ENCODE results near the gene DTNBP1.

The DTNBP1 gene

GRCh38 chr6:15496345-15497131 lies 166.3 kb downstream of the DTNBP1 start:
- H3K4me3 ChIP-seq (ENCODE audit: low read length): no peak overlapping the region
- peaks cover 7% of the 10 kb centered on the region for H3K36me3 ChIP-seq (ENCODE audit: control insufficient read depth, insufficient read depth, low read length)
- no peak overlapping the region for H3K9ac ChIP-seq (ENCODE audit: low read length)
- no peaks in the 10 kb centered on the region for H3K27me3 ChIP-seq (ENCODE audit: control insufficient read depth, insufficient read depth, low read length)
- H3K4me1 ChIP-seq (ENCODE audit: control insufficient read depth, insufficient read depth, low read length): no peaks in the 10 kb centered on the region
- no peaks in the 10 kb centered on the region for H3K9me3 ChIP-seq (ENCODE audit: control insufficient read depth, low read length)

DNA sequence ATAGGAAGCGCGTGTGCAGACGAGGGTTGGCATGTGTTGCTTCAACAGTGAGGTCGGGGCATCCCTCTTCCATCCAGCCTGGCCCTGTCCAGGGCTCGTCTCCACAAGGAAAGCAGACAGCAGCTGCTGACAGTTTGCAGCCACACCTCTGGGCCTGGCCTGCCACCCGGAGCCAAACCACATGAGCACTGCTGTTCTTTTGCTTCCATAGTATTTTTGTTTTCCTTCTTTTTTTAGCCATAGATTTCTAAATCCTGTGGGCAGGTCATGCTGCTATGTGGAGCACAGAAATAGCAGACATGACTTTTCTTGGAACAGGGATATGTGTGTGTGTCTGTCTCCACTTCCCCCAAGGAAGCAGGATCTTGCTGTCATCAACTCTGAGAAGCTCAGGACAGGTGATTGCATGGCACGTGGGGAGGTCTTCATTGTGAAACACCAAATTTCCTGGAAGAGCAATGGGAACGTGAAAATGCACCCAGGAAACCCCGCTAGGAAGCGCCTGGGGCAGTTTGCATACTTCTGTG lies 167.4 kb downstream of the DTNBP1 start:
- H3K4me3 ChIP-seq (ENCODE audit: low read length): no peak overlapping the region
- no peak overlapping the region for H3K9ac ChIP-seq (ENCODE audit: low read length)
- H3K4me1 ChIP-seq (ENCODE audit: control insufficient read depth, insufficient read depth, low read length): peaks cover 5% of the 10 kb centered on the region
- H3K36me3 ChIP-seq (ENCODE audit: control insufficient read depth, insufficient read depth, low read length): no peaks in the 10 kb centered on the region
- H3K27me3 ChIP-seq (ENCODE audit: control insufficient read depth, insufficient read depth, low read length): no peaks in the 10 kb centered on the region
- H3K9me3 ChIP-seq (ENCODE audit: control insufficient read depth, low read length): no peaks in the 10 kb centered on the region

DNA sequence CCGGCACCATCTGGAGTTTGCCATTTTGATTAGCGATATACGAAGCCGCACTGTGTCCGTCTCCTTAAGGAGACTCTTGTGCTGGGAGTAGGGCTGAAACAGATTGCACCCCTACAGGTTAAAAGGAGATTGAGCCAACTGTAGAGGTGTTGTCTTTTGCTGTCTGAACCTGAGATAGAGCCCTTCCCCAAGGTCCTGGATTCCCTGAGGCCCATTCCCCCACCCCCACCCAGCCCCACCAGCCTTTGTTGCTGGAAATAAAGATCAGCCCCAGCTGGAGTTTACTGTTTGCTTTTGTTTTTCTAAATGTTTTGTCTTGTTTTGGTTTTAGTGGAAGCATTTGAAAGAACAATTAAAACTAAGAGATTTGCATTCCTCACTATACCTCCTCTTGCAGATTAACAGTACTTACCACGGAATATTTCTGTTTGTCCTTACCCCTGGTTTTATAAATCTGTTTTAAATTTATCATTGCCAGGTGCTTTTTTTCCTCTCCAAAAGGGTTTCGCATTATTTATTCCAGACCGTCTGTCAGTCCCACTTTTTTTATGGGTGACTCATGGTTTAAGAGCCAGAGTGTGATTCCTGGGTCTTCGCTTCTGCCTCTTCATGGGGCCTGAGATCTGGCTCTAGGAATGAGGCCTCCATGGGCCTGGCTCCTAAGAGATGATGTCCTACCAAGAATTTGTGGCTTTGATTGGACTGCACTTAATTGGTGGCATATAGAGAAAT lies 169.2 kb downstream of the DTNBP1 start:
- Histone ChIP-seq H3K4me3 (ENCODE audit: low read length) (no peak overlapping the region), H3K4me1 (ENCODE audit: control insufficient read depth, insufficient read depth, low read length) (peaks cover 5% of the 10 kb centered on the region), H3K27me3 (ENCODE audit: control insufficient read depth, insufficient read depth, low read length) (no peaks in the 10 kb centered on the region), H3K9ac (ENCODE audit: low read length) (no peak overlapping the region), H3K9me3 (ENCODE audit: control insufficient read depth, low read length) (no peaks in the 10 kb centered on the region), H3K36me3 (ENCODE audit: control insufficient read depth, insufficient read depth, low read length) (no peaks in the 10 kb centered on the region)

DNA sequence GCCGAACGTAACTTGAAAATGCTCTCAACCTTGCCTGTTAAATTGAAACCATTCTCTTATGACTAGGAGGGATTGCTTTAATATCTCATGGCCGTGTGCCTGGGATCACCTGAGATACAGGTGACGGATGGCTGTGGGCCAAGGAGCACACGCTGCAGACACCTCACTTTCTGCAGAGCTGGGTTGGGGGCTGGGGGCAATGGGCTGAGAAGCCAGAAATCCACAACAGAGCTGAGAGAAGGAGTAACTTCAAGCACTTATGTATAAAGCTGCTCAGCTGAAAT lies 170.9 kb downstream of the DTNBP1 start:
- no peaks in the 10 kb centered on the region for H3K36me3 ChIP-seq (ENCODE audit: control insufficient read depth, insufficient read depth, low read length)
- H3K9me3 ChIP-seq (ENCODE audit: control insufficient read depth, low read length): no peaks in the 10 kb centered on the region
- H3K27me3 ChIP-seq (ENCODE audit: control insufficient read depth, insufficient read depth, low read length): no peaks in the 10 kb centered on the region
- H3K9ac ChIP-seq (ENCODE audit: low read length): no peak overlapping the region
- peaks cover 5% of the 10 kb centered on the region for H3K4me1 ChIP-seq (ENCODE audit: control insufficient read depth, insufficient read depth, low read length)
- H3K4me3 ChIP-seq (ENCODE audit: low read length): no peak overlapping the region

- Histone ChIP-seq H3K9me3 (ENCODE audit: control insufficient read depth, low read length) (no peaks in the 10 kb centered on the region), H3K4me3 (ENCODE audit: low read length) (no peak overlapping the region), H3K27me3 (ENCODE audit: control insufficient read depth, insufficient read depth, low read length) (no peaks in the 10 kb centered on the region), H3K4me1 (ENCODE audit: control insufficient read depth, insufficient read depth, low read length) (peaks cover 5% of the 10 kb centered on the region), H3K36me3 (ENCODE audit: control insufficient read depth, insufficient read depth, low read length) (no peaks in the 10 kb centered on the region), H3K9ac (ENCODE audit: low read length) (no peak overlapping the region)
Observed at GRCh38 chr6:15491255-15491985, 171.4 kb downstream of the DTNBP1 start.

DNA sequence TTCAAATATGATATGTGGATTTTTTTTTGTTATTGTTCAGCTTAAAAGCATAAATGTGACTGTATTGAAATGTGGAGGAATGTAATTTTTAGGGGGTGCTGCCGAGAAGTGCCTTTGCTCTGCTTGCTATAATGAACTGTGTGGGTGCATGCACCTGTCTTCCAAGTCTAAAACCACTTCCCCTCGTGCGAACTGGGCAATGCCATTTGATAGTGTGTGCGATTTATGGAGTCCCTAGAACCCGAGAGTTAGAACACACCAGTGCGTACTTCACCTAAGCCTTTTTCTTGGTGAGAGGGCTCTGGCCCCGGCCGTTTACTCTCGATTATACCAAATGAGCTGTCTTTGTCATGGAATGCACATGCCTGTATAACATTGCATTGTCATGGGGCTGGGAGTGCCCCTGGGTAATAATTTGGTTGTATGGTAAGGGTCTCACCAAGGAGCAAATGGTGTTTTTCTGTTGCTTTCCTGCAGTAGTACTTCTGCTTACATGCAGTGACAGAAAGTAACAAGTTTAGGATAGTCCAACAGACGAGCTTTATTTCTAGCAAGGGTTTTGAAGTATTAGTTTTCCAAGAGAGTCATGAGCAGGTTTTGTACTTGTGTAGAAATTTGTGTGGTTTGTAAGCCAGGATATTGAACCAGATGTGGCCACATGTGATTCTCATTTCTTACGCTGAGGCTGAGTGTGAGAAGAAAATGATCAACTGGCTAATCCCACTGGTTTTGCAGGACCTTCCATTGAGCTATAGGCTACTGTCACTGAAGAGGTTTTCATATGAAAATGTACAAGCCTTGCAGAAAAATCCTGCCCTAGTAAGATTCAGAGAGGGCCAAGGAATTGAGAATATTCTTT lies 172.4 kb downstream of the DTNBP1 start:
- Histone ChIP-seq H3K36me3 (ENCODE audit: control insufficient read depth, insufficient read depth, low read length) (no peaks in the 10 kb centered on the region), H3K27me3 (ENCODE audit: control insufficient read depth, insufficient read depth, low read length) (no peaks in the 10 kb centered on the region)

DNA sequence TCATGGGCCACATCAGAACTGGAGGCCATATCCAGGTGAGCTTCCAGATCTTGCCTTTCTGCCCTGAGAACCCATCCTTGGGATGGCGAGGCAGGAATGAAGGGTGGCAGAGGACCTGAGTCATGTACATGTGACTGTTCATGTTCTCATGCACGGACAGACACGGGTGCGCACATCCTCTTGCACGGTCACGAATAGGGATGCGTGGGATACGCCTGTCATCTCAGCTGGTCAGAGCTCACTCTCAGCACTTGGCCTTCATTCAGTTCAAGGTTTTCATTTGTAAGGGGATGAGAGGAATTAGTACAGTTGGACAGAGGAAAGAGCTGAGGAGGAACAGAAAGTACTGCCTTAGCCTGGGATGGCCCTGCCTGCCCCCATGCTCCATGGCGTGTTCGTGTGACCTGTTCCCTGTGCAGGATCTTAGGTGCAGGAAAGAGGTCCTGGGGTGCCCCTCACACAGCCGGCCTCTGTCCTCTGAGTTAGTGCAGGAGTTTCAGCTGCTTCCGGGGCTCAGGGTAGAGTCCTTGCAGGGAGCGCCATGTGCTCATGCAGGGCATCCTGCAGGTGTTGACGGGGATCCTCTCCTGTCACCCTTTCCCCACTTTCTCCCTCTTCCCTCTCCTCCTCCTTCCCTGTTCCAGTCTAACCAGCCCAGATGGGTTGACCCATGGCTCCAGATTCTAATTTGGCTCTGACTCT lies 173.4 kb downstream of the DTNBP1 start:
- no peak overlapping the region for H3K9ac ChIP-seq (ENCODE audit: low read length)
- no peaks in the 10 kb centered on the region for H3K27me3 ChIP-seq (ENCODE audit: control insufficient read depth, insufficient read depth, low read length)
- no peak overlapping the region for H3K4me3 ChIP-seq (ENCODE audit: low read length)
- no peaks in the 10 kb centered on the region for H3K36me3 ChIP-seq (ENCODE audit: control insufficient read depth, insufficient read depth, low read length)
- peaks cover 5% of the 10 kb centered on the region for H3K4me1 ChIP-seq (ENCODE audit: control insufficient read depth, insufficient read depth, low read length)
- no peaks in the 10 kb centered on the region for H3K9me3 ChIP-seq (ENCODE audit: control insufficient read depth, low read length)

More for the DNA sequence above, 172.4 kb downstream of the DTNBP1 start:
- H3K9me3 ChIP-seq (ENCODE audit: control insufficient read depth, low read length): no peaks in the 10 kb centered on the region
- no peak overlapping the region for H3K4me3 ChIP-seq (ENCODE audit: low read length)
- no peak overlapping the region for H3K9ac ChIP-seq (ENCODE audit: low read length)
- H3K4me1 ChIP-seq (ENCODE audit: control insufficient read depth, insufficient read depth, low read length): peaks cover 5% of the 10 kb centered on the region

DNA sequence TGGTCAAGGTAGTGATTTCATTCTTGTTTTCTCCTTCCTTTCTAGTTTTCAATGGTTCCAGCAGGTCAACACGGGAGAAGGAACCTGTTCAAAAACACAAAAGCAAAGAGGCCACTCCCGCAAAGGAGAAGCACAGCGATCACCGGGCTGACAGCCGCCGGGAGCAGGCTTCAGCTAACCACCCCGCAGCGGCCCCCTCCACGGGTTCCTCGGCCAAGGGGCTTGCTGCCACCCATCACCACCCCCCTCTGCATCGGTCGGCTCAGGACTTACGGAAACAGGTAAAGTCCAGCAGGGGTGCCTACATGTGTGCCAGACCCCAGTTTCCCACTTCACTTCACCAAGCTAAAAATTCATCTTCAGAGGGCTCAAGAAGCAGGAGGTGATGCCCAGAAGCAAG lies 175.6 kb downstream of the DTNBP1 start:
- Histone ChIP-seq H3K27me3 (ENCODE audit: control insufficient read depth, insufficient read depth, low read length) (no peaks in the 10 kb centered on the region), H3K4me1 (ENCODE audit: control insufficient read depth, insufficient read depth, low read length) (peaks cover 13% of the 10 kb centered on the region), H3K9ac (ENCODE audit: low read length) (no peak overlapping the region), H3K4me3 (ENCODE audit: low read length) (no peak overlapping the region), H3K9me3 (ENCODE audit: control insufficient read depth, low read length) (no peaks in the 10 kb centered on the region), H3K36me3 (ENCODE audit: control insufficient read depth, insufficient read depth, low read length) (no peaks in the 10 kb centered on the region)

GRCh38 chr6:15485936-15486335 lies 176.9 kb downstream of the DTNBP1 start:
- Histone ChIP-seq H3K36me3 (ENCODE audit: control insufficient read depth, insufficient read depth, low read length) (no peaks in the 10 kb centered on the region), H3K27me3 (ENCODE audit: control insufficient read depth, insufficient read depth, low read length) (no peaks in the 10 kb centered on the region), H3K4me3 (ENCODE audit: low read length) (no peak overlapping the region), H3K4me1 (ENCODE audit: control insufficient read depth, insufficient read depth, low read length) (peaks cover 9% of the 10 kb centered on the region), H3K9me3 (ENCODE audit: control insufficient read depth, low read length) (no peaks in the 10 kb centered on the region), H3K9ac (ENCODE audit: low read length) (no peak overlapping the region)

DNA sequence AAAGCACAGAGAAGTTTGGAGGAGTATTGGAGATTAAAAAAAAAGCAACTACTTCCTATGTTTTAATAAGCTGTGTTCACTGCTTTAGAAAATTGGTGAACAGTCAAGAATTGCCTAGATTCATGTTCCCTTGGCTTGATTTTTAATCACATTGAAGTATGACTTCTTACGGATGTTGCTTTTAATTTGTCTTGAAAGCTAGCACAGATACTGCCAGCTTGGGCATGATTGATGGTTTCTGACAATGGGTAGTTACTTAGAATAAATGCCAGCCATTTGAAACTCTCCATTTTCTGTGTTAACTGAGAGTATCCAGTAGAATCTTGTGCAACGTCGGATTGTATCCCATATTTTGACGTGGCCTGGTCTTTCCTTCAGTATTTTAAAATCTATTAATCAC lies 178.0 kb downstream of the DTNBP1 start:
- no peaks in the 10 kb centered on the region for H3K27me3 ChIP-seq (ENCODE audit: control insufficient read depth, insufficient read depth, low read length)
- no peak overlapping the region for H3K4me3 ChIP-seq (ENCODE audit: low read length)
- H3K9me3 ChIP-seq (ENCODE audit: control insufficient read depth, low read length): no peaks in the 10 kb centered on the region
- H3K9ac ChIP-seq (ENCODE audit: low read length): no peak overlapping the region
- no peaks in the 10 kb centered on the region for H3K36me3 ChIP-seq (ENCODE audit: control insufficient read depth, insufficient read depth, low read length)
- H3K4me1 ChIP-seq (ENCODE audit: control insufficient read depth, insufficient read depth, low read length): peaks cover 12% of the 10 kb centered on the region

DNA sequence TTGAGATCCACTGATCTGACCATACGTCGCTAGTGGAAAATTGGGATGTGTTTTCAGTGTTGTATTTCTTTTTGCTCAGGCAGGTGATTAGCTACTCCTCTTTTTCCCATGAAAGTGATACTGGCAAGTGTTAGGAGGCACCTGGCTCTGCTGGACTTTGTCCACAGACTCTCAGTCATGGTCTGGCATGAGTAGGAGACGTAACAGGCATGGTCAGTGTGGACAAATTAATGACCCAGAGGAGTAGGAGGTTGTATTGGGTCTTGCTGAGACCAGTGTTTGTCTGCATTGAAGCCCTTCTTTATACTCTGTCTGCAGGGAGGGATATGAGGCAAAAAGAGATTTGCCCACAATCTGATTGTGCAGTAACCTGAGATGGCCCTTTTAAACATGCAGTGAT lies 178.7 kb downstream of the DTNBP1 start:
- Histone ChIP-seq H3K4me3 (ENCODE audit: low read length) (no peak overlapping the region), H3K9ac (ENCODE audit: low read length) (no peak overlapping the region), H3K36me3 (ENCODE audit: control insufficient read depth, insufficient read depth, low read length) (no peaks in the 10 kb centered on the region), H3K4me1 (ENCODE audit: control insufficient read depth, insufficient read depth, low read length) (peaks cover 16% of the 10 kb centered on the region), H3K9me3 (ENCODE audit: control insufficient read depth, low read length) (no peaks in the 10 kb centered on the region), H3K27me3 (ENCODE audit: control insufficient read depth, insufficient read depth, low read length) (no peaks in the 10 kb centered on the region)
